ENCODE results near the gene FST. TPM values are rescaled to one million over a fixed set of nuclear protein-coding genes. Genes with fewer than 3 reads are reported as not detected.

FST gene
- total RNA-seq, 1 experiment from 2014 or later, result 20.8 TPM

Other genes with a start within 250 kb of the FST start
- 106 and 163 TPM in 2 replicates for gene NDUFS4, start 80.0 kb downstream of the FST start, total RNA-seq (2014; rRNA removed; shearing (Covaris generic))